HG02678 (cell line): ENCODE results near the gene HS3ST5.
A peak's percentile ranks its signal among the peaks of the same experiment; 100 is the strongest.
"Not testable (repeated sequence)": the region's sequence is repeated elsewhere in the genome, so short reads cannot be mapped to it uniquely, and the experiment has no call there.

Experiments used
- ATAC-seq: cut with Tn5 transposase; IDR thresholded peaks from one replicate; pipeline ENCODE4 v1.9.1; 2021; ENCODE audit warnings: mild to moderate bottlenecking, moderate library complexity; ENCODE audit not compliant: unreplicated experiment

The HS3ST5 gene

GRCh38 chr6:114101255-114101654 is 241.6 kb downstream of the HS3ST5 start:
- ATAC-seq, result no peak

- ATAC-seq, result no peak
Observed at GRCh38 chr6:114100215-114100994, 242.4 kb downstream of the HS3ST5 start.

GRCh38 chr6:114096561-114097172 is 246.2 kb downstream of the HS3ST5 start:
- ATAC-seq, result peak; percentile 56

GRCh38 chr6:114092943-114093342 is 249.9 kb downstream of the HS3ST5 start:
- no peak for ATAC-seq

- ATAC-seq, result no peak
Observed at GRCh38 chr6:114090626-114091025, 252.2 kb downstream of the HS3ST5 start.

GRCh38 chr6:114087496-114087895 is 255.3 kb downstream of the HS3ST5 start:
- no peak for ATAC-seq

- no peak for ATAC-seq
Observed at GRCh38 chr6:114085211-114085610, 257.6 kb downstream of the HS3ST5 start.

GRCh38 chr6:114084327-114084890 is 258.4 kb downstream of the HS3ST5 start:
- ATAC-seq, result no peak

GRCh38 chr6:114083251-114083650 is 259.6 kb downstream of the HS3ST5 start:
- no peak for ATAC-seq

GRCh38 chr6:114081730-114082129 is 261.1 kb downstream of the HS3ST5 start:
- ATAC-seq, result no peak

GRCh38 chr6:114080891-114081510 is 261.8 kb downstream of the HS3ST5 start:
- no peak for ATAC-seq

- ATAC-seq, result not testable (repeated sequence)
Observed at GRCh38 chr6:114080410-114080809, 262.4 kb downstream of the HS3ST5 start.

- no peak for ATAC-seq
Observed at GRCh38 chr6:114075777-114076176, 267.0 kb downstream of the HS3ST5 start.

GRCh38 chr6:114075300-114075699 is 267.5 kb downstream of the HS3ST5 start:
- ATAC-seq, result no peak

GRCh38 chr6:114068771-114069170 is 274.1 kb downstream of the HS3ST5 start:
- ATAC-seq, result no peak

GRCh38 chr6:114068116-114068515 is 274.7 kb downstream of the HS3ST5 start:
- ATAC-seq, result no peak

- ATAC-seq, result no peak
Observed at GRCh38 chr6:114064862-114065261, 278.0 kb downstream of the HS3ST5 start.

- ATAC-seq, result no peak
Observed at GRCh38 chr6:114063956-114064355, 278.9 kb downstream of the HS3ST5 start.

GRCh38 chr6:114062199-114062598 is 280.6 kb downstream of the HS3ST5 start:
- ATAC-seq, result no peak

GRCh38 chr6:114061741-114062140 is 281.1 kb downstream of the HS3ST5 start:
- no peak for ATAC-seq

GRCh38 chr6:114061116-114061515 is 281.7 kb downstream of the HS3ST5 start:
- ATAC-seq, result no peak

- ATAC-seq, result no peak
Observed at GRCh38 chr6:114058435-114058834, 284.4 kb downstream of the HS3ST5 start.
